Right renal cortex interstitium (tissue), 3 donors: ENCODE measurements around the gene CXCL14. TPM values are rescaled to one million over a fixed set of nuclear protein-coding genes. Genes with fewer than 3 reads are reported as not detected.

Source experiments
- polyA plus RNA-seq, 3 donors: library from polyadenylated mRNA; unstranded; fragments of 120-200 nt; gene quantifications; one replicate each; pipeline ENCODE4 v1.2.1, GENCODE V29; 2013; ENCODE audit not compliant: insufficient read length in 3 of 3

The CXCL14 gene
- polyA plus RNA-seq, 3 donors, result 18.4 to 54.0 (median 36.6) TPM

Other genes with a start within 250 kb of the CXCL14 start
- gene MACROH2A1, start 179.8 kb downstream of the CXCL14 start, polyA plus RNA-seq, result 100 to 1,000 TPM; 199 to 205 (median 202) TPM
- under 1 TPM in 1 of 3 donors, not detected in 2; 0.18 TPM for gene DCANP1, start 131.6 kb downstream of the CXCL14 start, polyA plus RNA-seq
- under 1 TPM; 0.15 to 0.20 (median 0.18) TPM for gene TIFAB, start 126.6 kb downstream of the CXCL14 start, polyA plus RNA-seq
- not detected for gene NEUROG1, start 43.0 kb downstream of the CXCL14 start, polyA plus RNA-seq